Stimulated activated naive CD4-positive, alpha-beta T cell treated with Interleukin-2 at 50 U/mL for 16 hours (primary cell): ENCODE measurements around the gene SLC35E4.
"Not testable (repeated sequence)": the region's sequence is repeated elsewhere in the genome, so short reads cannot be mapped to it uniquely, and the experiment has no call there.

ENCODE experiments used
- DNase-seq: peaks from one replicate; lab custom pipeline; 2025; lab: John Stamatoyannopoulos, UW

Gene SLC35E4, protein sequence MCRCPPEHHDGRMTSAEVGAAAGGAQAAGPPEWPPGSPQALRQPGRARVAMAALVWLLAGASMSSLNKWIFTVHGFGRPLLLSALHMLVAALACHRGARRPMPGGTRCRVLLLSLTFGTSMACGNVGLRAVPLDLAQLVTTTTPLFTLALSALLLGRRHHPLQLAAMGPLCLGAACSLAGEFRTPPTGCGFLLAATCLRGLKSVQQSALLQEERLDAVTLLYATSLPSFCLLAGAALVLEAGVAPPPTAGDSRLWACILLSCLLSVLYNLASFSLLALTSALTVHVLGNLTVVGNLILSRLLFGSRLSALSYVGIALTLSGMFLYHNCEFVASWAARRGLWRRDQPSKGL

DNA sequence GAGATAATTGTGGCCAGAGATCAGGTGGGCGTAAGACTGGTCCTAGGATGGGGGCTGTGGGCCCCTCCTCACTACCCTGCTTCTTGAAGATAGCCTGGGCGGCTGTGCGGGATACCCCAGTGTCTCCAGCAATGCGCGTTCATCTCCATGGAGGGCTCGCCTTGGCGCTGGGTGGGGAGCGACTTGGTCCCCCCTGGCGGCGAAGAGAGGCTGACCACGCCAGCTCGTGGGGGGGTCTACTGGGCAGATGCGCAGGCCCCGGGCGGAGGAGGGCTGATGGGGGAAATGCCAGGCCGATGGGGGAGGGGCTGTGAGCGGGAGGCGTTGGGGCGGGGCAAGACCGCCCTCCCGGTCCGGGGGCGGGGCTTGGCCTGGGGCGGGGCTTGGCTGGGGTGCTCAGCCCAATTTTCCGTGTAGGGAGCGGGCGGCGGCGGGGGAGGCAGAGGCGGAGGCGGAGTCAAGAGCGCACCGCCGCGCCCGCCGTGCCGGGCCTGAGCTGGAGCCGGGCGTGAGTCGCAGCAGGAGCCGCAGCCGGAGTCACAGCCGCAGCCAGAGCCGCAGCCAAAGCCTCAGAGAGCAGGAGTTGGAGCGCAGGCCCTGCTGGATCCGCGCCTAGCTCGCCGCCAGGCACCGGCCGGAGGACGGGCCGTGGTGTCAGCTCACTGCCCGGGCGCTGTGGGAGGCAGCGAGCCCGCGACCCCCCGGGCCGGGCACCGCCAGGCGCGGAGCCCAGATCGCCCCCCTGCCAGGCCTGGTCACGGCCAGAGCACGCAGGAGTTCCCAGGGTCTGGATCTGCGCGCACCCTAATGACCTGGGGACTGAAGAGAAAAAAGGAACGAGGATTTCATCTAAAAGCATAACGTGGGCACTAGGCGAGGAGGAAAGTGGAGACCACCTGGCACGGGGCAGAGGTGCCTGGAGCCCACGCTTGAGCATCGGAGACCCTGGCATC, at the start of gene SLC35E4:
SLC35E4 (plus strand) TSS at position 509 of the 953 bp plus-strand sequence. CDS start 670 bp downstream, outside the sequence.
- peak; percentile 90 for DNase-seq

DNA sequence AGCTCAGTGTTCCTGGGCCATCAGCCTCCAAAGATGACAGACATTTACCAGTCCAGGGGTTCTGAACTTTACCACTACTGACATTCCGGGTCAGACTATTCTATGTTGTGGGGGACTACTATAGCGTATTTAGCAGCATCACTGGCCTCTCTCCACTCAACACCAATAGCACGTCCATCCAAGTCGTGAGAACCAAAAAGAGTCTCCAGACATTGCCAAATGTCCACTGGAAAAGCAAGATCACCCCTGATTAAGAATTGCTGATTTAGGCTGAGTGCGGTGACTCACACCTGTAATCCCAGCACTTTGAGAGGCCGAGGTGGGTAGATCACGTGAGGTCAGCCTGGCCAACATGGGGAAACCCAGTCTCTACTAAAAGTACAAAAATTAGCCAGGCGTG, 49.2 kb upstream of the SLC35E4 start:
- DNase-seq: no peak

DNA sequence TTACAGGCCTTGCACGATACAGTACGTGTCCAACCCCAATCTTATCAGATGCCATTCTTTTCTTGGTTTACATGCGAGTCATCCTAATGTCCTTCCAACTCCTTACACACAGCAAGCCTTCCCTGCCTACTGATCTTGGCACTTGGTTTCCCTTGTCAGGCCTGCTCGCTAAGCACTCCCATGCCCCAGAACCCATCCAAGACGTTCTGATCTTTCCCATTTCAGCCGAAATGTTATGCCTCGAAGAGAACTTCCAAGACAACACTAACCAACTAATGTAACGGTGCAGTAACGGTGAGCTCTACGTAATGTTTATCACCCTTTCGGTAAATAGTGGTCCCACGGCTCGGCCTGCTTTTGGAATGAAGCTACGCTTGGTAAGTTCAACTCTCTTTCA, 44.4 kb upstream of the SLC35E4 start:
- DNase-seq: no peak

DNA sequence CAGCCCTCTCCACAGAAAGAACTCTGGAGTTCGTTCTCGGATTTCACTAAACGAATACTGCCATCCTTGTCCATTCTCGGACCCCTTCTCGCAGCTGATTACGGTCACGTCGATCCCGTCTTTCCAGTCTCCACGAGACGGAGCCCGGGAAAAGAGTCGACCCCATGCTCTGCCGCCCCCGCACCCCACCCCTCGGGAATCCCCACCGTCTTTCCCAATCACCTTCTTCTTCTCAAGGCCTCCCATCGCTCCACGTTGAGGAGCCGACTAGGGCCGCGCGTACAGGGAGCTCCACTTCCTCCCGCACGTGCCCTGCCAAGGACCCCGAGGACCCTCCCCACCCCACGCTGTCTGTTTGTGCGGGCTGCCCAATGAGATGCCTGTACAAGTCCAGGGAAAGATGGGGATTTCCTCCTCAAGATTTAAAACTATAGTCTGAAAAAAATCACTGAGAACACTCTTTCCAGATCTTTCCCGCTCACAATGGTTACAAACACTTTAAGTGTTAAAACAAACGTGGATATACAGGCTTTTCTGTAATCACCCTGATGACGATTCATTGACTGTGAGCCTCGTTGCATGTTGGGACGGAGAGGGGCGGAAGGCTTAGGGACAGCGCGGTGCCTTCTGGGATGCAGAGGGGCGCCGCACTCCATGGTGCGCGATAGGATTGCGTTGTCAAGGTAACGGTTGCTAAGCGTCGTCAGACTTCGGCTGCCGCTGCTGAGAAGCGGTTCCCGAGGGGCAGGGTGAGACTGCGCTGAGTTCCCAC, 43.8 kb upstream of the SLC35E4 start, which contains the start of gene PES1:
PES1 (minus strand) TSS at position 323 of the 772 bp plus-strand sequence; CDS start at position 246, 77 bp downstream.
- peak; percentile 92 for DNase-seq

DNA sequence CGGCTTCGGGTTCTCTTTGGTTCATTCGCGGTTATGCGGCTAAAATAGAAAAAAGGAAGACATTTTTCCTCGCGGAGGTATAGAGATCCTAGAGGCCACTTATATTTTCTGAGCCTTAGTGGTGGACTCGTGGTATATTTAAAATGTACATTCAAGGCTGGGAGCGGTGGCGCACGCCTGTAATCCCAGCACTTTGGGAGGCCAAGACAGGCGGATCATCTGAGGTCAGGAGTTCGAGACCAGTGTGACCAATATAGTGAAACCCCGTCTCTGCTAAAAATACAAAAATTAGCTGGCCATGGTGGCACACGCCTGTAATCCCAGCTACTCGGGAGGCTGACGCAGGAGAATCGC, 43.2 kb upstream of the SLC35E4 start:
- not testable (repeated sequence) for DNase-seq

DNA sequence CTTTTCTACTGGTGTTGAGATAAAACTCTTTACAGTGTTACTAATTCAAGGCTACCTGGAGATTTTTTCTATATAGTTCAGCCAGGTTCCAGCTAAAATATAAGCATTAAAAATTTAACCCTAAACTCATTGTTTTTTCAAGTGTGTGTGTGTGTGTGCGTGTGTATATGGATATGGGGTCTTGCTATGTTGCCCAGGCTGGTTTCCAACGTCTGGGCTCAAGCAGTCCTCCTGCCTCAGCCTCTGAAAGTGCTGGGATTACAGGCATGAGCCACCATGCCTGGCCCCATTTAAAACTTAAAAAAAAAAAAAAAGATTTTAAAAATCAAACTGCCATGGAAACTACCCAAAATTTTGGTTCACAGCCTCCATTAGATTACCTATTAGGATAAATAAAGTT, 39.4 kb upstream of the SLC35E4 start:
- no peak for DNase-seq

DNA sequence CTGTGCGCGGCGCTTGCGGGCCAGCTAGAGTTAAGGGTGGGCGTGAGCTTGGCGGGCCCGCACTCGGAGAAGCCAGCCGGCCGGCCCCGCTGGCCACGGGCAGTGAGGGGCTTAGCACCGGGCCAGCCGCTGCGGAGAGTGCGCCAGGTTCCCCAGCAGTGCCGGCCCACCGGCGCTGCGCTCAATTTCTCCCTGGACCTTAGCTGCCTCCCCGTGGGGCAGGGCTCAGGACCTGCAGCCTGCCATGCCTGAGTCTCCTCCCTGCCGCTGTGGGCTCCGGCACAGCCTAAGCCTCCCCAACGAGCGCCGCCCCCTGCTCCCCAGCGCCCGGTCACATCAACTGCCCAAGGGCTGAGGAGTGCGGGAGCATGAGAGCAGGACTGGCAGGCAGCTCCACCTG, 38.7 kb upstream of the SLC35E4 start:
- no peak for DNase-seq

DNA sequence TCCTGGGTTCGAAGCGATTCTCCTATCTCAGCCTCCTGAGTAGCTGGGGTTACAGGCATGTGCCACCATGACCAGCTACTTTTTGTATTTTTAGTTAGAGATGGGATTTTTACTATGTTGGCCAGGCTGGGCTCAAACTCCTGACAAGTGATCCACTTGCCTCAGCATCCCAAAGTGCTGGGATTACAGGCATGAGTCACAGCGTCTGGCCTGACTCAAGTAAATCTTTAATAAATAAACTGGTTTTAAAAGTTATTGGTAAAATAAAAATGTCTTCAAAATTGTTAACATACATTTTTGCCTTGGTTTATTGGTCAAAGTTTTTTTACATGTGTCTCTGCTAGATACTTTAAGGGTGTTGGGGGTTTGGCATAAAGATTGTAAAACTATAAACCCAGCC, 36.6 kb upstream of the SLC35E4 start:
- DNase-seq: no peak

DNA sequence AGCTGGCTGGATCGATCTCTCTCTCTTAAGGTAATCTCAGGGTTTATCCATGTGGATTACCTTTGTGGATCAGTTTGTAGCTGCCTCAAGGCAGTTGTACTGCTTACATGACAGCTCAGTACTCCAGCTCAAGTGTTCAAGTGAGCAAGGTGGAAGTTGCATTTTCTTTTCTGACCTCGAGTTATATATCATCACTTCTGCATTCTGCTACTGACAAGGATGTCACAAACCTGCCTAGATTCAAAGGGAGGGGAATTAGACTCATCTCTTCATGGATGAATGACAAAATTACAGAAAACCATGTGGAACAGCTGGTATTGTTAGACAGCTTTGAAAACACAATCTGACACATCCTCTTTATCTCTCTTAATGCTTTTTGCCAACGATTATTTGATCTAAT, 34.7 kb upstream of the SLC35E4 start:
- no peak for DNase-seq

DNA sequence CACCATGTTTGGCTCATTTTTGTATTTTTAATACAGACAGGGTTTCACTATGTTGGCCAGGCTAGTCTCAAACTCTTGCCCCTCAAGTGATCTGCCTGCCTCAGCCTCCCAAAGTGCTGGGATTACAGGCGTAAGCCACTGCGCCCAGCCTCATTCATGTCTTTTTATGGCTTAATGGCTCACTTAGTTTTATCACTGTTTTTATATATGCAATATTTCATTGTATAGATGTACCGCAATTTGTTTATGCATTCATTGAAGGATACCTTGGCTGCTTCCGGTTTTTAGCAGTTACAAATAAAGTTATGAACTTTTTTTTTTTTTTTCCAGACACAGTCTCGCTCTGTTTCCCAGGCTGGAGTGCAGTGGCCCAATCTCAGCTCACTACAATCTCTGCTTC, 34.1 kb upstream of the SLC35E4 start:
- no peak for DNase-seq

DNA sequence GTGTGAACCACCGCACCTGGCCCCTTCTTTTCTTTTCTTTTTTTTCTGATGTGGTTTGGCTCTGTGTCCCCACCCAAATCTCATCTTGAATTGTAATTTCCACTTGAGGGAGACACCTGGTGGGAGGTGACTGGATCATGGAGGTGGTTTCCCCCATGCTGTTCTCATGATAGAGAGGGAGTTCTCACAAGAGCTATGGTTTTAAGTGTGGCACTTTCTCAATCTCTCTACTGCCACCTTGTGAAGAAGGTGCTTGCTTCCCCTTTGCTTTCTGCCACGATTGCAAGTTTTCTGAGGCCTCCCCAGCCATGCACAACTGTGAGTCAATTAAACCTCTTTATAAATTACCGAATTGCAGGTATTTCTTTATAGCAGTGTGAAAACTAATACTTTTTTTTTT, 33.5 kb upstream of the SLC35E4 start:
- no peak for DNase-seq

DNA sequence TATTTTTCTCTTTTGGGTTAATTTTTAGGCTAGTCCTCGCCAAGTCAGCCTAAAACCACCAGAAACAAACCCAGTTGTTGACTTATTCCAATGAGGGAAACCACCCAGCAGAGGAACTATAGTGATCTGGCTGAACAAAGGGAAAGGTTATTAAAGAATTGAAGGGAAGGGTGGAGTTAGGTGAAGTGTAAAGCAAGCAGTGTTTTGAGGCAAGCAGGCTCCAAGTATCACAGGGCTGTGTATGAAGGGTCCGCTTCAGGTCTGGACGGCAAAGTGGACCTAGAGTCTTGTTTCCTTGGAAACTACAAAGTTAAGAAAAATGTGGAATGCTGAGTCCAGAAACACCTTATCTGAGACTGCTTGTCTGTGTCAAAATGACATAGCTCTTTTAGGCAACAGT, 31.8 kb upstream of the SLC35E4 start:
- no peak for DNase-seq

DNA sequence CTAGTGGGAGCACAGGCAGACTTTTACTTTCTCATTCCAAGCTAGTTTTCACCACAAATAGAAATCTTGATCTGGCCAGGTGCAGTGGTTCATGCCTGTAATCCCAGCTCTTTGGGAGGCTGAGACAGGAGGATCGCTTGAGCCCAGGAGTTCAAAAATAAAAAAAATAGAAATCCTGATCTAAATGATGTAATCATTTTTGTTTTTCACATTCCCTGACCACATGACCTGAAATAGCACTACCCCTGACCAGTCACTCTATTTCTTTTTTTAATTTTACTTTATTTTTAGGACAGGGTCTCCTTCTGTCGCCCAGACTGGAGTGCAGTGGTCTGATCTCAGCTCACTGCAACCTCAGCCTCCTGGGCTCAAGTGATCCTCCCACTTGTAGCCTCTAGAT, 30.9 kb upstream of the SLC35E4 start:
- DNase-seq: no peak

DNA sequence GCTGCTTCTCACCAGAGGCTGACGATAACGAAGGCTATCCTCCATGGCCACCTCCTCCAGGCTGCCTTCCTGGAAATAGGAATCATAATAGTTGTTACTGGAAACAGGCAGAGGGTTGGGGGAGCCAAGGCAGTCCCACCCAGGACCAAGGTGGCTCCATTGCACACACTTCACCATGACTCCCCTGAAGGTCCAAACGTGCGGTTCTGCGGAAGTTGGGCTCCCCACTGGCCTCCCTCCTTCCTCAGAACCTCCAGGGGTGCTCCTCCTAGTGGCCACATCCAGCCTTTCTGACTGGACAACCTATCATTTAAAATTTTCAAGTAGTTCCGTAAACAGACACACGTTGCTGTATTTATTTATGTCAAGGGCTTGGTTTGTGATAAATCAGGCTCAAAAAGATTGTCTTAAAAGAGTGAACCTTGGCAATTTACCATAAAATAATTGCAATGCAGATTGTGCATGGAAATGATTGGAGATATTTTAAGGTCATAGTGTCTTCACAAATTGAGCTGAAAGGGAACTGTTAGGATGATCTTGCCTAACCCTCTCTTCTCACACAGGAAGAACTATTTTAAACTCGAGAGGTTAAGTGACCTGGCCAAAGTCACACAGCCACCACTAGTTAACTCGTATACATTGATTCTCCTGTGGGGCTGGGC, 30.0 kb upstream of the SLC35E4 start:
- peak; percentile 45 for DNase-seq

DNA sequence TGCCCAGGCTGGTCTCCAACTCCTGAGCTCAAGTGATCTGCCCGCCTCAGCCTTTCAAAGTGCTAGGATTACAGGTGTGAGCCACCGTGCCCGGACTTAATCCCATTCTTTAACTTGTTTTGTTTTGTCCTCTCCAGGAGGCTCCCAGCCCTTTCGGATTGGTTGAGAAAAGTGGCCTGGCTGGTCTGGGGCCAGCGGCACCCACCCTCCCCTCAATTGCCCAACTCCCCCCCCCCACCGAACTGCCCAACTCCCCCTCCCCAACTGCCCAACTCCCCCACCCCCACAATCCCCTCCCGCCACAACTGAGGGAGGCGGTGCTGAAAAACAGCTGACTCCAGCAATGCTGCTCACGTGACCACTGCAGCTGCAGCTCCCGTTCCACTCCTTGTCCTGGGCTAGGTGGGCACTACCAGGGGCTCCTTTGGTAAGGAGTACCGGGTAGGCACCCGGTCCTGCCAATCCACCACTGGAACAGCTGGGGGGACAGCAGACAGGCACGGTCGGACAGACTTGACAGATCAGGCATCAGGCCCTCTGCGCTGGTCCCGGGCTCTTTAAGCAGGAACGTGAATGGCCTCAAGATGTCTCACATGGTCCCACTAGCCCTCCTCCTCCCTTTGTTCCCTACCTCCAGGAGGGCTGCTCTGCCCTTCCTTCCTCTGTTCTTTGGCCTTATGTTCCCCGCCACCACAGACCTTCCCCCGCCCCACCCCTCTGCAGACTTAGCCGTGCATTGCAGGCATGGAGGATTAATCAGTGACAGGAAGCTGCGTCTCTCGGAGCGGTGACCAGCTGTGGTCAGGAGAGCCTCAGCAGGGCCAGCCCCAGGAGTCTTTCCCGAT, 28.9 kb upstream of the SLC35E4 start, which contains the start of gene TCN2:
TCN2 (plus strand) TSS at position 720 of the 845 bp plus-strand sequence. CDS start 158 bp downstream, outside the sequence.
- DNase-seq: peak; percentile 24

DNA sequence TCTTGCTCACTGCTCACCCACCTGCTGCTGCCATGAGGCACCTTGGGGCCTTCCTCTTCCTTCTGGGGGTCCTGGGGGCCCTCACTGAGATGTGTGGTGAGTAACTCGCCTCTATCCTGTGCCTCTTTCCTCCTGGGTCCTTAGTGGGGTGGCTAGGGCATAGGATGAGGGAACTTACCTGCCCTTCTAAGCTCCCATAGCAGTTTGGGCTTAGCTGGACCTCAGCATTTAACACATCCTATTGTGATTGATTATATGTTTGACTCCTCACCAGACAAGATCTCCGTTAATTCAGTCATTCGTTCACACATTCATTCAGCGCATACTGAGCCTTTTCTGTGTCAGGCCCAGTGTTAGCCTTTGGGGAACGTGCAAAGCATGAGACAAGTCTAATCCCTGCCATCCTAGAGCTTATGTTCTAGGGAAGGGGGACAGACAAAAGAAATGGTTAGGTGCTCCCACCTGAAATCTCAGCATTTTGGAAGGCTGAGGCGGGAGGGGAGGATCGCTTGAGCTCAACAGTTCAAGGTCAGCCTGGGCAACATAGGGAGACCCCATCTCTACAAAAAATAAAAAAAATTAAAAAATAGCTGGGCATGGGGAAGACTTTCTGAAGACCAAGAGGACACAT, 28.2 kb upstream of the SLC35E4 start:
- DNase-seq: no peak

DNA sequence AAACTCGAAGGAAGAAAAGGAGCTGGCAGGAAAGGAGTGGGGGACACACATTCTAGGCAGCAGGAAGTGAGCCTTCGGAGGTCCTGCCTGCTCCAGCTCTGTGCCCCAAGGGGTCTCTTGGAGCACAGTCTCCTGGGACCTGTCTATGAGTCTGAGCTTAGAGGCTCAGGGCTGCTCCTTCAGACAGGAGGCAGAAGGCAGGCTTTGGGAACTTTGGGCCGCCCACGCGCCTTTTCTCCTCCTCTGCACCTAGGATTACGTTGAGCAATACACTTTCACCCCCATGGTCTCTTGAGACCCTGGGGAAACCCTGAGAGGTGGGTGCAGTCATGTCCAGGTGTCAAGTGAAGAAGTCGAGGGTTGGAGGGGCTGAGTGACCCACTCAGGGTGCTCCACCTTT, 27.6 kb upstream of the SLC35E4 start:
- no peak for DNase-seq

DNA sequence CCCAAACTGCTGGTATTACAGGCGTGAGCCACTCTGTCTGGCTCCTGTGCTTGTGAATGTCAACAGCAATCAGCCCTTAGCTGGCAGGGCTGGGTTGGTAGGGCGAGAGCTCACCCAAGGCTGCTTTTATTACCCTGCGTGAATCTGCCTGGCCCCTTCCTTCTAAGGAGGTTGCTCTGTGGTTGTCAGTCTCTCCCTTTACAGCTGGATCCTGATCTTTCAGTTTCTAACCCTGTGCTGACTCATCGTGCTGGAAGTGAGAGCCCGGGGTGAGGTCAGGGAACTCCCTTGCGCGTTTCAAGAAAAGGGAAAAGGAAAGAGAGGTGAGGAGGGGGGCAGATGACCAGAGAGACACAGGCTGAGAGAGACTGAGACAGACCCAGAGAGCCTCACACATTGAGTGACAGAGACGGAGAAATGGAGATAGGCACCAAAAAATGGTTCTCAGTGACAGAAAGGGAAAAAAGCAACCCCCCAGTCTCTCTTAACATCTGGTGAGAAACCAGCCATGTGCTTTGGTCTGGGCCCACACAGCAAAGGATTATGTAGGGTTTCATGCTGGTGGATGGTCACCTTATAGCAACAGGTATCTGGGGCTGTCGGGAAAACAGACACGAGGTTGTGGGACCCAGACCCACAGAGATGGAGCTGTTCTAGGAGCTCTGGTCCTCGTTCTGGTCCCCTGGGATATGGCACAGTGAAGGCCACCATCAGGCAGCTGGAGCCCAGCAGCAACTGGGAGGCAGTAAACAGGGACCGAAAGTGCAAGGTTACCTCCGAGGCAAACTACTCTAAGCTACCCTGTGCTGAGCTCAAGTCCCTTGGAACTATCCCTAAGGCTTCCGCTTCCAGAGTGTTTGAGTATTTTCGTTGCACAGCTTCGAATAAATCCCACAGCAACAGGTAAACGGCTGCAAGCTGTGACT, 26.1 kb upstream of the SLC35E4 start:
- DNase-seq: no peak

DNA sequence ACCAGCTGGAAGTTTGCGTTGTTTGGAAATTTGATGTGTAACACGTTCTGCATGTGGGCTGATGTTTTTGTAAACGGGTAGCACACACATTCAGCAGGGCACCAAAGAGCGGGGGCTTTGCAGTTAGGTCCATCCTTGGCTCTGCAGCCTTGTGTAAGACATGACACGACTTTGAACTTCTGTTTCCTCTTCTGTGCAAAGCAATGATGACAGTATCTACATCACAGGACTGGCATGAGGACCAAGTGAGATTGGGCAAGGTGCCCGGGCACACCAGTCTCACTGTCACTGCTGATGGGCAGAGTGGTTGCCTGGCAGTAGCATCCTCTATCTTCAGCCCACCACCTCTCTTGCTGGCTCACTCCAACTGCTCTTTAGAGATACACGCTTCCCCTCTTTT, 25.3 kb upstream of the SLC35E4 start:
- DNase-seq: no peak
